H9 (cell line): ENCODE measurements around the gene GRK4. TPM values are rescaled to one million over a fixed set of nuclear protein-coding genes. Genes with fewer than 3 reads are reported as not detected.

Experiments
- DNase-seq: peaks from one replicate; pipeline ENCODE4 v3.0.0-alpha.2; 2017
- H2AFZ ChIP-seq: one replicate; pipeline ENCODE4 v1.6.1; 2013; ENCODE audit warnings: mild to moderate bottlenecking, low read length, control low read depth, moderate library complexity
- H2AK5ac ChIP-seq: 2 replicates; pipeline ENCODE4 v1.6.1; 2013; ENCODE audit warnings: low read length, control low read depth, mixed read lengths; ENCODE audit not compliant: insufficient read length
- H2BK120ac ChIP-seq: one replicate; pipeline ENCODE4 v1.6.1; 2013; ENCODE audit warnings: low read depth, mild to moderate bottlenecking, low read length, control low read depth, inconsistent platforms; ENCODE audit not compliant: poor library complexity, severe bottlenecking
- H2BK12ac ChIP-seq: 2 replicates; pipeline ENCODE4 v1.6.1; 2013; ENCODE audit warnings: low read length, control low read depth, mixed read lengths, low read depth; ENCODE audit not compliant: insufficient read length
- H2BK15ac ChIP-seq: 2 replicates; pipeline ENCODE4 v1.6.1; 2013; ENCODE audit warnings: low read depth, low read length, control low read depth
- H2BK20ac ChIP-seq: one replicate; pipeline ENCODE4 v1.6.1; 2013; ENCODE audit warnings: low read depth, mild to moderate bottlenecking, low read length, control low read depth, inconsistent platforms; ENCODE audit not compliant: poor library complexity, severe bottlenecking
- H2BK5ac ChIP-seq: 2 replicates; pipeline ENCODE4 v1.6.1; 2013; ENCODE audit warnings: low read length, control low read depth, mixed read lengths; ENCODE audit not compliant: insufficient read length
- H3K14ac ChIP-seq: 2 replicates; pipeline ENCODE4 v1.6.1; 2013; ENCODE audit warnings: low read length, control low read depth; ENCODE audit not compliant: insufficient read depth
- H3K18ac ChIP-seq: 2 replicates; pipeline ENCODE4 v1.6.1; 2013; ENCODE audit warnings: low read depth, mild to moderate bottlenecking, mixed read lengths, low read length, control low read depth; ENCODE audit not compliant: insufficient read length
- H3K23ac ChIP-seq: 2 replicates; pipeline ENCODE4 v1.6.1; 2013; ENCODE audit warnings: low read length, control low read depth, mixed read lengths, low read depth; ENCODE audit not compliant: insufficient read length
- H3K23me2 ChIP-seq: 2 replicates; pipeline ENCODE4 v1.6.1; 2013; ENCODE audit warnings: low read depth, mild to moderate bottlenecking, mixed read lengths, low read length, control low read depth; ENCODE audit not compliant: insufficient read length, poor library complexity, severe bottlenecking
- H3K27ac ChIP-seq: 2 replicates; pipeline ENCODE4 v1.5.1; 2013; ENCODE audit warnings: low read length, control low read depth, mixed read lengths, low read depth; ENCODE audit not compliant: insufficient read length
- H3K27me3 ChIP-seq: 2 replicates; pipeline ENCODE4 v1.6.1; 2013; ENCODE audit warnings: low read length, control low read depth, inconsistent platforms; ENCODE audit not compliant: insufficient read depth
- H3K4ac ChIP-seq: 2 replicates; pipeline ENCODE4 v1.6.1; 2013; ENCODE audit warnings: low read depth, mild to moderate bottlenecking, control low read depth, inconsistent platforms, low read length, moderate library complexity
- H3K4me1 ChIP-seq: 2 replicates; pipeline ENCODE4 v1.6.1; 2013; ENCODE audit warnings: low read length, control low read depth, inconsistent platforms; ENCODE audit not compliant: insufficient read depth
- H3K4me2 ChIP-seq: 2 replicates; pipeline ENCODE4 v1.6.1; 2013; ENCODE audit warnings: low read length, control low read depth, mixed read lengths; ENCODE audit not compliant: insufficient read length, insufficient read depth
- H3K56ac ChIP-seq: 2 replicates; pipeline ENCODE4 v1.6.1; 2013; ENCODE audit warnings: low read depth, mild to moderate bottlenecking, mixed read lengths, low read length, control low read depth; ENCODE audit not compliant: insufficient read length
- H3K79me1 ChIP-seq: 2 replicates; pipeline ENCODE4 v1.6.1; 2013; ENCODE audit warnings: low read depth, mild to moderate bottlenecking, moderate library complexity, low read length, control low read depth, inconsistent platforms; ENCODE audit not compliant: insufficient read depth, poor library complexity, severe bottlenecking
- H3K79me2 ChIP-seq: 2 replicates; pipeline ENCODE4 v1.6.1; 2013; ENCODE audit warnings: low read length, control low read depth, inconsistent platforms; ENCODE audit not compliant: insufficient read depth
- H3K9ac ChIP-seq: 2 replicates; pipeline ENCODE4 v1.6.1; 2013; ENCODE audit warnings: low read length, control low read depth, mixed read lengths; ENCODE audit not compliant: insufficient read length; ENCODE audit errors: extremely low read depth
- H3K9me3 ChIP-seq: one replicate; pipeline ENCODE4 v1.6.1; 2013; ENCODE audit warnings: low read depth, low read length, inconsistent platforms; ENCODE audit not compliant: control insufficient read depth
- H3T11ph ChIP-seq: one replicate; pipeline ENCODE4 v1.6.1; 2013; ENCODE audit warnings: mild to moderate bottlenecking, low read length, control low read depth, inconsistent platforms
- H4K20me1 ChIP-seq: one replicate; pipeline ENCODE4 v1.6.1; 2013; ENCODE audit not compliant: control insufficient read depth, insufficient read length, insufficient read depth
- H4K5ac ChIP-seq: 2 replicates; pipeline ENCODE4 v1.6.1; 2013; ENCODE audit warnings: low read depth, mild to moderate bottlenecking, mixed read lengths, low read length, control low read depth; ENCODE audit not compliant: insufficient read length
- H4K8ac ChIP-seq: replicated peaks from 2 replicates; pipeline ENCODE4 v1.6.1; 2013; ENCODE audit warnings: low read length, control low read depth, mixed read lengths, low read depth; ENCODE audit not compliant: insufficient read length
- H4K91ac ChIP-seq: 2 replicates; pipeline ENCODE4 v1.6.1; 2013; ENCODE audit warnings: low read depth, mild to moderate bottlenecking, moderate library complexity, mixed read lengths, low read length, control low read depth; ENCODE audit not compliant: insufficient read length
- H3K27ac Mint-ChIP-seq, 3 experiments: 2 replicates in 2 of 3; 3 replicates in 1 of 3; pipeline ENCODE4 v1.8.0; 2020 to 2021; ENCODE audit warnings: mixed read lengths in 3 of 3, mild to moderate bottlenecking in 1 of 3, moderate library complexity in 1 of 3
- H3K27me3 Mint-ChIP-seq: 2 replicates; pipeline ENCODE4 v1.8.0; 2021; ENCODE audit warnings: low read depth, mild to moderate bottlenecking, moderate library complexity, mixed read lengths
- H3K36me3 Mint-ChIP-seq, 3 experiments: 2 replicates in 2 of 3; 3 replicates in 1 of 3; pipeline ENCODE4 v1.8.0; 2020 to 2021; ENCODE audit warnings: low read depth in 3 of 3, mixed read lengths in 3 of 3; ENCODE audit not compliant: insufficient read depth in 1 of 3
- H3K4me1 Mint-ChIP-seq, 2 experiments: 2 replicates each; pipeline ENCODE4 v1.8.0; 2020; ENCODE audit warnings: mixed read lengths in 2 of 2
- H3K4me3 Mint-ChIP-seq, 2 experiments: 2 replicates in 1 of 2; 3 replicates in 1 of 2; pipeline ENCODE4 v1.8.0; 2020 to 2021; ENCODE audit warnings: mild to moderate bottlenecking in 2 of 2, mixed read lengths in 2 of 2, moderate library complexity in 1 of 2
- H3K9me3 Mint-ChIP-seq, 2 experiments: 2 replicates in 1 of 2; 3 replicates in 1 of 2; pipeline ENCODE4 v1.8.0; 2020; ENCODE audit warnings: mild to moderate bottlenecking in 2 of 2, mixed read lengths in 2 of 2, moderate library complexity in 1 of 2
- CTCF ChIP-seq: fragments of 200-600 bp; sonication (generic); conservative IDR thresholded peaks from 3 replicates; pipeline ENCODE4 v1.8.0; 2021; ENCODE audit warnings: antibody characterized with exemption, mild to moderate bottlenecking
- WGBS: extraction: QIAGEN DNeasy Blood & Tissue Kit; methylation state at CpG from one replicate; pipeline ENCODE4 v1.1.7; 2013; ENCODE audit warnings: missing lambda C conversion rate, low lambda C conversion rate, mixed read lengths; ENCODE audit not compliant: insufficient read length; ENCODE audit errors: extremely low coverage; 5-methylcytosine and 5-hydroxymethylcytosine counted together
- total RNA-seq: library from RNA; stranded (reverse); gene quantifications from 2 replicates; pipeline ENCODE4 v1.2.1, GENCODE V29; 2021

Gene GRK4
- total RNA-seq, 1 experiment from 2014 or later, result 4.8 TPM

DNA sequence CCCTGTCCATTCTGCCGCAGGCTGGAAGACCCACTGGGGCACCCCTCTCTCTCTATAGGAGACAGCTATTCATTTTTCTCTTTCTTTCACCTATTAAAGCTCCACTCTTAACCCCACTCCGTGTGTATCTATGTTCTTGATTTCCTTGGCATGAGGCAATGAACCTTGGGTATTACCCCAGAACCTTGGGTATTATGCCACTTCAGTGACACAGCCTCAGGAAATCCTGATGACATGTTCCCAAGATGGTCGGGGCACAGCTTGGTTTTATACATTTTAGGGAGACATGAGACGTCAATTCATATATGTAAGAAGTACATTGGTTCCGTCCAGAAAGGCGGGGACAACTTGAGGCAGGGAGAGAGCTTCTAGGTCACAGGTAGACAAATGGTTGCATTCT, 97.6 kb downstream of the GRK4 start:
- H3K4me1 ChIP-seq, result no peaks in the 10 kb centered on the region
- H2BK120ac ChIP-seq, result no peak overlapping the region
- no peak overlapping the region for H3K23ac ChIP-seq
- DNase-seq, result no peak
- H3K4me2 ChIP-seq, result no peak overlapping the region
- H3K56ac ChIP-seq, result no peak overlapping the region
- Mint-ChIP-seq H3K36me3 (peaks cover 0 to 8% (median 0%) of the 10 kb centered on the region in 3 experiments; a peak in 3 of 7 replicates), H3K27ac (no peak overlapping the region), H3K4me3 (no peak overlapping the region), H3K27me3 (peaks cover 7% of the 10 kb centered on the region), H3K9me3 (peaks cover 14 to 23% of the 10 kb centered on the region in 2 experiments), H3K4me1 (peaks cover 2 to 4% of the 10 kb centered on the region in 2 experiments; a peak in 2 of 4 replicates)
- H3K4ac ChIP-seq, result no peak overlapping the region
- H3K79me1 ChIP-seq, result no peaks in the 10 kb centered on the region
- H2BK5ac ChIP-seq, result no peak overlapping the region
- no peaks in the 10 kb centered on the region for H3K79me2 ChIP-seq
- no CpG with 5 or more reads among the region's 6 CpGs for WGBS
- H3K27me3 ChIP-seq, result no peaks in the 10 kb centered on the region; the same call in 1 of the 2 replicates
- no peaks in the 10 kb centered on the region for H3K23me2 ChIP-seq
- no peak overlapping the region for H2AK5ac ChIP-seq
- no peak overlapping the region for H2BK15ac ChIP-seq
- no peak overlapping the region for H4K5ac ChIP-seq
- H2AFZ ChIP-seq, result no peak overlapping the region
- no peak overlapping the region for H2BK20ac ChIP-seq
- no peak overlapping the region for H4K91ac ChIP-seq
- no peak overlapping the region for H2BK12ac ChIP-seq
- TF ChIP-seq CTCF, result no peak
- H3K18ac ChIP-seq, result no peak overlapping the region
- H3K9me3 ChIP-seq, result peaks cover 4% of the 10 kb centered on the region
- no peak overlapping the region for H3K14ac ChIP-seq
- H3K27ac ChIP-seq, result no peak overlapping the region
- H4K8ac ChIP-seq, result no peak overlapping the region
- no peak overlapping the region for H3T11ph ChIP-seq
- H4K20me1 ChIP-seq, result no peaks in the 10 kb centered on the region
- no peak overlapping the region for H3K9ac ChIP-seq
